Endodermal cell (in vitro differentiated cells): ENCODE results near the gene TTYH2. TPM values are rescaled to one million over a fixed set of nuclear protein-coding genes. Genes with fewer than 3 reads are reported as not detected.

ENCODE experiments used
- DNase-seq: peaks from one replicate; pipeline ENCODE4 v3.0.0-alpha.2; 2017
- H3K27ac ChIP-seq: 2 replicates; pipeline ENCODE4 v1.5.1; 2013; ENCODE audit warnings: mild to moderate bottlenecking, low read depth, low read length, moderate library complexity
- H3K27me3 ChIP-seq: 2 replicates; pipeline ENCODE4 v1.6.1; 2013; ENCODE audit warnings: mild to moderate bottlenecking, low read length, moderate library complexity; ENCODE audit not compliant: insufficient read depth, control insufficient read depth, poor library complexity, severe bottlenecking
- H3K36me3 ChIP-seq: 2 replicates; pipeline ENCODE4 v1.7.0; 2013; ENCODE audit warnings: mild to moderate bottlenecking, low read length, moderate library complexity; ENCODE audit not compliant: control insufficient read depth, insufficient read depth
- H3K4me1 ChIP-seq: one replicate; pipeline ENCODE4 v1.7.0; 2013; ENCODE audit warnings: low read length; ENCODE audit not compliant: control insufficient read depth, insufficient read depth
- H3K4me3 ChIP-seq: 2 replicates; pipeline ENCODE4 v1.5.1; 2013; ENCODE audit warnings: mild to moderate bottlenecking, low read length, moderate library complexity
- H3K9ac ChIP-seq: 2 replicates; pipeline ENCODE4 v1.6.1; 2013; ENCODE audit warnings: mild to moderate bottlenecking, low read length, moderate library complexity; ENCODE audit not compliant: poor library complexity, severe bottlenecking; ENCODE audit errors: extremely low read depth
- H3K9me3 ChIP-seq: 2 replicates; pipeline ENCODE4 v1.6.1; 2013; ENCODE audit warnings: mild to moderate bottlenecking, low read length, moderate library complexity; ENCODE audit not compliant: control insufficient read depth
- H3K27ac Mint-ChIP-seq: 2 replicates; pipeline ENCODE4 v1.8.0; 2020; ENCODE audit warnings: mixed read lengths
- H3K27me3 Mint-ChIP-seq: 2 replicates; pipeline ENCODE4 v1.8.0; 2021; ENCODE audit warnings: mild to moderate bottlenecking, mixed read lengths; ENCODE audit not compliant: insufficient read depth
- H3K36me3 Mint-ChIP-seq: 2 replicates; pipeline ENCODE4 v1.8.0; 2020; ENCODE audit warnings: low read depth, mixed read lengths
- H3K4me1 Mint-ChIP-seq: 2 replicates; pipeline ENCODE4 v1.8.0; 2020; ENCODE audit warnings: mixed read lengths
- H3K4me3 Mint-ChIP-seq: 2 replicates; pipeline ENCODE4 v1.8.0; 2020; ENCODE audit warnings: mild to moderate bottlenecking, moderate library complexity, mixed read lengths
- H3K9me3 Mint-ChIP-seq: 2 replicates; pipeline ENCODE4 v1.8.0; 2020; ENCODE audit warnings: mild to moderate bottlenecking, mixed read lengths
- CTCF ChIP-seq: fragments of 200-600 bp; sonication (generic); conservative IDR thresholded peaks from 2 replicates; pipeline ENCODE4 v1.5.0; 2021; ENCODE audit warnings: antibody characterized with exemption, mild to moderate bottlenecking
- WGBS, 2 experiments: methylation state at CpG; one replicate each; pipeline versions ENCODE4 v1.1.5 to v1.1.7; 2013; ENCODE audit warnings: missing lambda C conversion rate in 2 of 2, mixed read lengths in 1 of 2; ENCODE audit not compliant: insufficient coverage in 1 of 2, insufficient read length in 1 of 2; 5-methylcytosine and 5-hydroxymethylcytosine counted together
- total RNA-seq, 2 donors: library from RNA; stranded (reverse); fragmentation: NEBNext Ultra II Directional in 1 of 2; extraction: Animal tissue kit (Norgen Biotek cat#: 25700) in 1 of 2; gene quantifications; 2 replicates in 1 of 2; 3 replicates in 1 of 2; pipeline ENCODE4 v1.2.1, GENCODE V29; 2021

TTYH2 gene
- total RNA-seq, 2 donors from 2014 or later = 1.2 to 1.6 TPM

GRCh38 chr17:74197801-74198200, 15.6 kb upstream of the TTYH2 start:
- peaks cover 17% of the 10 kb centered on the region for H3K27me3 ChIP-seq

GRCh38 chr17:74198694-74199093, 14.7 kb upstream of the TTYH2 start:
- WGBS, 2 experiments = 85 to 89% methylated on average over 5 to 6 of the region's 6 CpGs
- Mint-ChIP-seq H3K9me3 (no peaks in the 10 kb centered on the region), H3K27me3 (peaks cover 34% of the 10 kb centered on the region), H3K4me3 (no peak overlapping the region), H3K36me3 (peaks cover 3% of the 10 kb centered on the region), H3K4me1 (peaks cover 2% of the 10 kb centered on the region), H3K27ac (no peak overlapping the region)
- peaks cover 17% of the 10 kb centered on the region for H3K27me3 ChIP-seq
- no peak overlapping the region for H3K27ac ChIP-seq
- no peak overlapping the region for H3K9ac ChIP-seq
- DNase-seq = no peak
- H3K4me3 ChIP-seq = no peak overlapping the region
- H3K36me3 ChIP-seq = no peaks in the 10 kb centered on the region
- no peaks in the 10 kb centered on the region for H3K9me3 ChIP-seq
- TF ChIP-seq CTCF = no peak
- no peaks in the 10 kb centered on the region for H3K4me1 ChIP-seq

More at GRCh38 chr17:74197801-74198200, 15.6 kb upstream of the TTYH2 start:
- TF ChIP-seq CTCF = no peak
- 88 to 100% methylated on average over 2 of the region's 2 CpGs for WGBS, 2 experiments
- peaks cover 34% of the 10 kb centered on the region for H3K27me3 Mint-ChIP-seq
- no peak overlapping the region for H3K27ac ChIP-seq
- H3K27ac Mint-ChIP-seq = no peak overlapping the region
- peaks cover 2% of the 10 kb centered on the region for H3K4me1 Mint-ChIP-seq
- H3K9me3 Mint-ChIP-seq = no peaks in the 10 kb centered on the region
- H3K9ac ChIP-seq = no peak overlapping the region
- DNase-seq = no peak
- no peak overlapping the region for H3K4me3 ChIP-seq
- no peak overlapping the region for H3K4me3 Mint-ChIP-seq
- no peaks in the 10 kb centered on the region for H3K36me3 ChIP-seq
- no peaks in the 10 kb centered on the region for H3K9me3 ChIP-seq
- no peaks in the 10 kb centered on the region for H3K4me1 ChIP-seq
- no peaks in the 10 kb centered on the region for H3K36me3 Mint-ChIP-seq

- no peaks in the 10 kb centered on the region for H3K9me3 ChIP-seq
- no peak overlapping the region for H3K27ac ChIP-seq
- peaks cover 8% of the 10 kb centered on the region for H3K36me3 Mint-ChIP-seq
- peaks cover 31% of the 10 kb centered on the region for H3K27me3 Mint-ChIP-seq
- no peak overlapping the region for H3K4me3 Mint-ChIP-seq
- H3K4me3 ChIP-seq = no peak overlapping the region
- WGBS, 2 experiments = 34 to 89% methylated on average over 8 to 35 of the region's 35 CpGs
- peak; percentile 97 for DNase-seq
- TF ChIP-seq CTCF = peak; percentile 99
- H3K9ac ChIP-seq = no peak overlapping the region
- peaks cover 2% of the 10 kb centered on the region for H3K4me1 Mint-ChIP-seq
- peaks cover 17% of the 10 kb centered on the region for H3K27me3 ChIP-seq
- no peak overlapping the region for H3K27ac Mint-ChIP-seq
- H3K9me3 Mint-ChIP-seq = no peaks in the 10 kb centered on the region
- peaks cover under 1% of the 10 kb centered on the region for H3K4me1 ChIP-seq
- peaks cover 7% of the 10 kb centered on the region for H3K36me3 ChIP-seq
These were observed 13.9 kb upstream of the TTYH2 start for GRCh38 chr17:74199306-74200092.
